ENCODE data around the gene LAMB4. TPM values are rescaled to one million over a fixed set of nuclear protein-coding genes. Genes with fewer than 3 reads are reported as not detected.

Gene LAMB4
- total and polyA plus RNA-seq, 2 donors (not counting 1 experiment from before 2014, with no cell fraction given), result 0.17 to 0.57 TPM

DNA sequence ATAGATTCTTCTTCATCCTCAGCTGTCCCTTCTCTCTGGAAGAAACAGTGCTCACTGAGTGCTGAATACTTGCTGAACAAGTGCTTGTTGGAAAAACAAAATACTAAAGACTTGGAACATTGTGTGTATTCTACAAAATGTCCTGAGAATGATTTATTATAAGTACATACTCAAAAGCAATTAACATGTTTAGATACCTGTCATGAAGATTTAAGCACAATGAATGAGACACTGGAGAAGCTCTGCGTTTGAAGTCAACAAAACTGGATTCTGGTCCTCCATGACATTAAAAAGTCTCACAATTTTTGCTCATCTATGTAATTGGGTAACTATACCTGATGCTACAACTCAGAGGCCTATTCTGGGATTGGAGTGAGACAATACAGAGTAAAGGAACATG is 92.4 kb downstream of the LAMB4 start:
- Histone ChIP-seq H4K20me1 (ENCODE audit: control insufficient read depth, extremely low read depth, insufficient read depth, low read length) (no peaks in the 10 kb centered on the region), H2AFZ (ENCODE audit: low read length) (no peak overlapping the region), H3K9me3 (ENCODE audit: control insufficient read depth, insufficient read depth, low read depth, low read length) (no peaks in the 10 kb centered on the region), H3K4me2 (ENCODE audit: extremely low read depth, insufficient read depth, low read length) (no peak overlapping the region), H3K79me2 (ENCODE audit: control insufficient read depth, insufficient read depth, low read length) (no peaks in the 10 kb centered on the region), H3K9ac (ENCODE audit: insufficient read depth, low read length) (no peak overlapping the region), H3K36me3 (ENCODE audit: control insufficient read depth, insufficient read depth, low read length) (no peaks in the 10 kb centered on the region), H3K4me3 (replicated peaks in 1 of 4; ENCODE audit: control extremely low read depth in 1 of 4, insufficient read depth in 1 of 4, low read depth in 3 of 4, low read length in 4 of 4) (no peak overlapping the region), H3K27ac (ENCODE audit: insufficient read depth, low read length) (no peak overlapping the region), H3K4me1 (ENCODE audit: control insufficient read depth, extremely low read depth, insufficient read depth, low read length) (no peaks in the 10 kb centered on the region), H3K27me3 (ENCODE audit: control insufficient read depth, insufficient read depth, low read length) (no peaks in the 10 kb centered on the region)
- TF ChIP-seq CTCF (conservative IDR thresholded peaks at IDR 0.05 in 1 of 2, IDR thresholded peaks at IDR 0.05 in 1 of 2; ENCODE audit: low read depth in 1 of 2, low read length in 2 of 2), result no peak
- no peak for TF ChIP-seq EZH2 (IDR thresholded peaks at IDR 0.05; ENCODE audit: low read length, missing control alignments)
- no peak for DNase-seq (ENCODE audit: low read depth in 2 of 2)

- Histone ChIP-seq H3K9ac (ENCODE audit: insufficient read depth, low read length) (no peak overlapping the region), H3K79me2 (ENCODE audit: control insufficient read depth, insufficient read depth, low read length) (no peaks in the 10 kb centered on the region), H2AFZ (ENCODE audit: low read length) (no peak overlapping the region), H3K4me3 (replicated peaks in 1 of 4; ENCODE audit: control extremely low read depth in 1 of 4, insufficient read depth in 1 of 4, low read depth in 3 of 4, low read length in 4 of 4) (no peak overlapping the region), H4K20me1 (ENCODE audit: control insufficient read depth, extremely low read depth, insufficient read depth, low read length) (no peaks in the 10 kb centered on the region), H3K4me1 (ENCODE audit: control insufficient read depth, extremely low read depth, insufficient read depth, low read length) (no peaks in the 10 kb centered on the region), H3K27me3 (ENCODE audit: control insufficient read depth, insufficient read depth, low read length) (no peaks in the 10 kb centered on the region), H3K36me3 (ENCODE audit: control insufficient read depth, insufficient read depth, low read length) (no peaks in the 10 kb centered on the region), H3K27ac (ENCODE audit: insufficient read depth, low read length) (no peak overlapping the region), H3K4me2 (ENCODE audit: extremely low read depth, insufficient read depth, low read length) (no peak overlapping the region), H3K9me3 (ENCODE audit: control insufficient read depth, insufficient read depth, low read depth, low read length) (no peaks in the 10 kb centered on the region)
- no peak for DNase-seq (ENCODE audit: low read depth in 2 of 2)
- TF ChIP-seq CTCF (conservative IDR thresholded peaks at IDR 0.05 in 1 of 2, IDR thresholded peaks at IDR 0.05 in 1 of 2; ENCODE audit: low read depth in 1 of 2, low read length in 2 of 2) (no peak), EZH2 (IDR thresholded peaks at IDR 0.05; ENCODE audit: low read length, missing control alignments) (no peak)
Measured at GRCh38 chr7:108037140-108037539, 93.0 kb downstream of the LAMB4 start.

DNA sequence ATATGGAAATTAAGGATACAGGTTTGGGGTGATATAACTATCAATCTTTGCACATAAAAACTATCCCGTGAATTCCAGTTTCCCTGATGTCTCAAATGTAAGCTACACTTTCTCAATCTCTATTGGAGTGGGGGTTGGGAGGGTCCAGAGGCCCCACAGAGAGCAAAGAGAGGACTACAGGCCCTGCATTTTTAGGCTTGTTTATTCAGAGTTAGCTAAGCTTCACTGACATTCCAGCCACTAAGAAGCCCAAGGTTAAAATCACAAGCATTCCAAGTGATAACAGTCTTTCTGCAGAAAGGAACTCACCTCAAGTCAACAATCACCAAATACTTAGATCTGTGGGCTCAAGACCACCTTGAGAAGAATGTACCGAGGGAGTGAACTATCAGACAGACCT is 95.6 kb downstream of the LAMB4 start:
- H2AFZ ChIP-seq (ENCODE audit: low read length), result no peak overlapping the region
- peaks cover 4% of the 10 kb centered on the region for H3K4me1 ChIP-seq (ENCODE audit: control insufficient read depth, extremely low read depth, insufficient read depth, low read length)
- H3K36me3 ChIP-seq (ENCODE audit: control insufficient read depth, insufficient read depth, low read length), result no peaks in the 10 kb centered on the region
- no peak for DNase-seq (ENCODE audit: low read depth in 2 of 2)
- H3K79me2 ChIP-seq (ENCODE audit: control insufficient read depth, insufficient read depth, low read length), result no peaks in the 10 kb centered on the region
- TF ChIP-seq CTCF (conservative IDR thresholded peaks at IDR 0.05 in 1 of 2, IDR thresholded peaks at IDR 0.05 in 1 of 2; ENCODE audit: low read depth in 1 of 2, low read length in 2 of 2), result no peak
- no peak for TF ChIP-seq EZH2 (IDR thresholded peaks at IDR 0.05; ENCODE audit: low read length, missing control alignments)
- no peaks in the 10 kb centered on the region for H3K27me3 ChIP-seq (ENCODE audit: control insufficient read depth, insufficient read depth, low read length)
- no peak overlapping the region for H3K9ac ChIP-seq (ENCODE audit: insufficient read depth, low read length)
- H4K20me1 ChIP-seq (ENCODE audit: control insufficient read depth, extremely low read depth, insufficient read depth, low read length), result no peaks in the 10 kb centered on the region
- no peaks in the 10 kb centered on the region for H3K9me3 ChIP-seq (ENCODE audit: control insufficient read depth, insufficient read depth, low read depth, low read length)
- no peak overlapping the region for H3K27ac ChIP-seq (ENCODE audit: insufficient read depth, low read length)
- no peak overlapping the region for H3K4me3 ChIP-seq (replicated peaks in 1 of 4; ENCODE audit: control extremely low read depth in 1 of 4, insufficient read depth in 1 of 4, low read depth in 3 of 4, low read length in 4 of 4)
- H3K4me2 ChIP-seq (ENCODE audit: extremely low read depth, insufficient read depth, low read length), result no peak overlapping the region
